SIG-M5 treated with dmso at 0.1 percent for 504 hours (cell line): ENCODE results near the gene RELL2.

Source experiments
- DNase-seq: peaks from one replicate; lab custom pipeline; 2025; ENCODE audit not compliant: unreplicated experiment; lab: John Stamatoyannopoulos, UW

Gene RELL2

GRCh38 chr5:141647242-141647641 lies 10.4 kb downstream of the RELL2 start:
- DNase-seq = no peak

- DNase-seq = no peak
Measured at GRCh38 chr5:141647851-141648250, 11.1 kb downstream of the RELL2 start.

- DNase-seq = no peak
Measured at GRCh38 chr5:141649056-141649688, 12.4 kb downstream of the RELL2 start.

- no peak for DNase-seq
Measured at GRCh38 chr5:141649972-141650371, 13.2 kb downstream of the RELL2 start.

GRCh38 chr5:141650851-141651727 lies 14.3 kb downstream of the RELL2 start, which contains the start of gene FCHSD1:
FCHSD1 (minus strand) TSS chr5:141651418; CDS start chr5:141651368, 50 bp downstream.
- peak; percentile 59 for DNase-seq

GRCh38 chr5:141651728-141652105 lies 14.9 kb downstream of the RELL2 start:
- no peak for DNase-seq

- DNase-seq = no peak
Measured at GRCh38 chr5:141654298-141654697, 17.5 kb downstream of the RELL2 start.

GRCh38 chr5:141655020-141655419 lies 18.2 kb downstream of the RELL2 start:
- DNase-seq = no peak

- no peak for DNase-seq
Measured at GRCh38 chr5:141656396-141656795, 19.6 kb downstream of the RELL2 start.

GRCh38 chr5:141657404-141657803 lies 20.6 kb downstream of the RELL2 start:
- DNase-seq = no peak

- no peak for DNase-seq
Measured at GRCh38 chr5:141657937-141658545, 21.2 kb downstream of the RELL2 start.

GRCh38 chr5:141662028-141662427 lies 25.2 kb downstream of the RELL2 start:
- no peak for DNase-seq

GRCh38 chr5:141663506-141663905 lies 26.7 kb downstream of the RELL2 start:
- no peak for DNase-seq

GRCh38 chr5:141664733-141665461 lies 28.1 kb downstream of the RELL2 start:
- peak; percentile 80 for DNase-seq

- no peak for DNase-seq
Measured at GRCh38 chr5:141665995-141666940, 29.5 kb downstream of the RELL2 start.

- DNase-seq = no peak
Measured at GRCh38 chr5:141668601-141669265, 31.9 kb downstream of the RELL2 start.

GRCh38 chr5:141669520-141669919 lies 32.7 kb downstream of the RELL2 start:
- no peak for DNase-seq

GRCh38 chr5:141672071-141672840 lies 35.5 kb downstream of the RELL2 start:
- no peak for DNase-seq
